HUES48 (cell line): ENCODE results near the gene TSPAN19.

ENCODE experiments used
- H3K27ac ChIP-seq: one replicate; pipeline ENCODE4 v1.7.0; 2013; ENCODE audit warnings: low read depth, low read length, inconsistent platforms
- H3K27me3 ChIP-seq: 2 replicates; pipeline ENCODE4 v1.6.1; 2013; ENCODE audit warnings: mild to moderate bottlenecking, low read length; ENCODE audit not compliant: control insufficient read depth, insufficient read depth
- H3K36me3 ChIP-seq: 2 replicates; pipeline ENCODE4 v1.6.1; 2013; ENCODE audit warnings: low read length; ENCODE audit not compliant: control insufficient read depth, insufficient read depth
- H3K4me1 ChIP-seq: 2 replicates; pipeline ENCODE4 v1.6.1; 2013; ENCODE audit warnings: mild to moderate bottlenecking, low read length; ENCODE audit not compliant: control insufficient read depth, insufficient read depth
- H3K4me3 ChIP-seq: 2 replicates; pipeline ENCODE4 v1.5.1; 2013; ENCODE audit warnings: mild to moderate bottlenecking, low read depth, low read length
- H3K9ac ChIP-seq: 2 replicates; pipeline ENCODE4 v1.6.1; 2013; ENCODE audit warnings: mild to moderate bottlenecking, low read depth, low read length, moderate library complexity
- H3K9me3 ChIP-seq: 2 replicates; pipeline ENCODE4 v1.6.1; 2013; ENCODE audit warnings: low read length; ENCODE audit not compliant: control insufficient read depth, insufficient read depth

The TSPAN19 gene

DNA sequence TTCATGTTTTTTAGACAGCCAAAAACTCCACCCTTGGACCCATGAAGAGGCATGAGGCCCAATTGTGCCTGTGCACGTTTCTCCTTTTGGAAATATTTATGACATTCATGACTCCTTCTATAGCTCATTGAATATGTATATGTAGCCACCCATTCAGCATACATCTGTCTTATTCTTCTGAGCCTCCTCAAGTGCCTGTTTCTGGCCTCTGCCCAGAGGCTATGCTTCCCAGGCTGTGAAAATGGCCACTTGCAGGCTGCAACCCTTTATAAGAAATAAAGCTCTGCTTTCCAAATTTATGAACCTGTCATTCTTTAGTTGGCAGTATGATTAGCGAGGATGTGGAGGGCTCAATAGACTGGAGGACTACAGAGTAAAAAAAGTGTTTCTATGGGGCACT, 35.3 kb downstream of the TSPAN19 start:
- Histone ChIP-seq H3K27ac (no peak overlapping the region), H3K9me3 (no peaks in the 10 kb centered on the region), H3K36me3 (no peaks in the 10 kb centered on the region), H3K4me3 (no peak overlapping the region), H3K27me3 (no peaks in the 10 kb centered on the region), H3K4me1 (peaks cover 22% of the 10 kb centered on the region), H3K9ac (no peak overlapping the region)

DNA sequence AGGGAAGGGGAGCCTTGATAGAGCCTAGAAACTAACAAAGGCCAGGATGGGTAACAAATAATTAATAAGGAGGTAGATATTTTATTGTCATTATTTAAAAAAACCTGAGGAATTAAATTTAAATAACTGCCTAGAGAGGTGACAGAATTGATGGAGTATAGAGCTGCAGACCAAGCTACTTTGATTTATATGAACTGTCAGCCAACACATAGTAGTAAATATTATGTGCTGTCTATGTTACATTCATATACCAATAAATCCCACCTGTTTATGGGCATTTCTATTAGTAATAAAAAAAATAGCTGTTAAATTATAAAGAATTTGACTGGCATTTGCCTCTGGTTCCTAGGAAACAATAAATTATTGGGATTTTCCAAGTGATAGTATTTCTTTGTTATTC, 37.7 kb downstream of the TSPAN19 start:
- H3K9ac ChIP-seq: no peak overlapping the region
- H3K36me3 ChIP-seq: no peaks in the 10 kb centered on the region
- no peak overlapping the region for H3K4me3 ChIP-seq
- peaks cover 14% of the 10 kb centered on the region; the same call in 1 of the 2 replicates for H3K4me1 ChIP-seq
- no peak overlapping the region for H3K27ac ChIP-seq
- H3K27me3 ChIP-seq: no peaks in the 10 kb centered on the region
- no peaks in the 10 kb centered on the region for H3K9me3 ChIP-seq

DNA sequence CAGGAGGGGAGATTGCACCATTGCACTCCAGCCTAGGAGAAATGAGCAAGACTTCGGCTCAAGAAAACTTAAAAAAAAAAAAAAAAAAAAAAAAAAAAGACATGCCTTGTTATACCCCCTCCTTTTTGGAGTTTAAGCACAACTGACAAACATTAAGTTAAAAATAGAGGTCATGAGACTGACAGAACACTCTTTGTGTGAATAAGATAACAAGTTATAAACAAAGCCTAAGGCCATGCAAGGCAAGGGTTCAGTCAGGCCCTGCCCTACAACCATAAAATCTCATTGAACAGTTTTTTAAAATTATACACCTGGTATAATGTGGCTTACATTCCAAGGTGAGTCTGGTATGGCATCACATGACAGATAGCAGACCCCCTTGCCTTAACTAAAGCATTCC, 39.3 kb downstream of the TSPAN19 start:
- Histone ChIP-seq H3K9ac (no peak overlapping the region), H3K36me3 (no peaks in the 10 kb centered on the region), H3K9me3 (no peaks in the 10 kb centered on the region), H3K27ac (no peak overlapping the region), H3K4me3 (no peak overlapping the region), H3K27me3 (no peaks in the 10 kb centered on the region), H3K4me1 (peaks cover 14% of the 10 kb centered on the region; the same call in 1 of the 2 replicates)

DNA sequence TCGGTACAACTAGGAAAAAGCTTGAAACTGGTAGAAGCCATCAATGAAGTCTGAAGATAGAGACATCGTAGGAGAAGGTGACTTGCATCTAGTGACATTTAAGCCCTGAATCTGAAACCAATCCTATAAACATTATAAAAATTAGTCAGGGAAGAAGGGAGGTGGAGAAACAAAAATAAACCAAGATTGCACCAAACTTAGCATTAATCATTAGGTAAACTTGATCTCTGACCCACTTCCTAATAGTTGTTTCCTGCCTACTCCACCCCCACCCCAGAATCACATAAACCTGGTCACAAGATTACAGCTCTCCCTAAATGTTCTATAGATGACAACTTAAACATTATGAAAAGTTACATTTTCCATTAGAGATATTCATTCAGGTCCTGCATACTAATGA, 40.4 kb downstream of the TSPAN19 start:
- H3K9ac ChIP-seq: no peak overlapping the region
- no peak overlapping the region for H3K4me3 ChIP-seq
- H3K9me3 ChIP-seq: no peaks in the 10 kb centered on the region
- H3K36me3 ChIP-seq: no peaks in the 10 kb centered on the region
- peaks cover 14% of the 10 kb centered on the region; the same call in 1 of the 2 replicates for H3K4me1 ChIP-seq
- no peak overlapping the region for H3K27ac ChIP-seq
- no peaks in the 10 kb centered on the region for H3K27me3 ChIP-seq

DNA sequence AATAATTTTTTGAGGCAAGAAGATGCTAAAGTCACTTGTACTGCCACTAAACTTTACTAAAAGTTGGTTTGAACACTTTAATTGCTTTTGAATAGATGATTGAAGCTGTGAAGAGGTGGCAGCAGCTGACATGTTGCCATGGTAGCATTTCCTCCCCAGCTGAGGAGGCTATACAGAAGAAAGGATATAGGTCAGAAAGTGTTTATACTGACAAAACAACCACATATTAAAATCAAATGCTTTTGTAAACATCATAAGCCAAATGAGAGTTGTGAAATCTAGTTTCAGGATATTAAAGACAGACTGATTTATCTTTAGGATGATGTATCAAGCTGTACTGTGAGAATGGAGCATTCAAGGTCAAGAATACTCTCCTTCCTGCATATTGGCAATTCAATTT, 41.7 kb downstream of the TSPAN19 start:
- Histone ChIP-seq H3K4me1 (peaks cover 14% of the 10 kb centered on the region; the same call in 1 of the 2 replicates), H3K27ac (no peak overlapping the region), H3K9me3 (no peaks in the 10 kb centered on the region), H3K27me3 (no peaks in the 10 kb centered on the region), H3K9ac (no peak overlapping the region), H3K36me3 (no peaks in the 10 kb centered on the region), H3K4me3 (no peak overlapping the region)

DNA sequence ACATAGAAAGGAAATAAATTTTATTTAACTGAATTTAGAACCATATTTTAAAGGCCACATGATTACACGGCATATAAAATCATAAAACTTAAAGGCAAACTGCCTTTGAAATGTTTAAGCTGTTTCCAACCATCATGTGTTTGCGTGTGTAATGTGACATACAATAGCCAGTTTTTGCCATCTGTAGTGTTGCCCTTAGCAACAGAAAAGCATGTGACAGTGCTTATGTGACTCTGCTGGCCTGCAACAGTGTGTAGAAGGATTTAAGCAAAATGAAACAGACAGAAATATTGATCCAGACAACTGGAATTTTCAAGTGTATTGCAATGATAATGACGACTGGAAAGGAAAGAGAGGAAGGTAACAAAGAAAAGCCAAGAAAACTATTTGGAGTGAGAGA, 49.5 kb downstream of the TSPAN19 start:
- H3K27ac ChIP-seq: no peak overlapping the region
- peaks cover 10% of the 10 kb centered on the region for H3K4me1 ChIP-seq
- H3K4me3 ChIP-seq: no peak overlapping the region
- no peak overlapping the region for H3K9ac ChIP-seq
- H3K27me3 ChIP-seq: no peaks in the 10 kb centered on the region
- no peaks in the 10 kb centered on the region for H3K9me3 ChIP-seq
- no peaks in the 10 kb centered on the region for H3K36me3 ChIP-seq

DNA sequence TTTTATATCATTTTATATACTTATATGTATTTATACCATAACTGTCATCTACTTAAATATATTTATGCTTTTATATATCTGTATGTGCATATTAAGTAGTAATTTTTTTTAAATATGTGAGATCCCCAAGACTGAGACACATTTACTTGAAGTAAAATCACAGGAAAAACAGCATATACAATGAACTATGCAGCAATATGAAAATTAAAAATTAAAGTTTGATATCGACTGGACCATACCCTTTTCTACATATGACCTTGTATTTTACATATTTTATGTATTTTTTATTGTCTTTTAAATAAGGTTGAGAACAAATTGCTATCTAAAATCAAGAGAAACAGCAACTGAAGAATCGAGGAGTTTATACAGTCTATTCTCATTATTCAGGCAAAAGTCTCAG, 50.0 kb downstream of the TSPAN19 start:
- Histone ChIP-seq H3K27me3 (no peaks in the 10 kb centered on the region), H3K27ac (no peak overlapping the region), H3K9me3 (no peaks in the 10 kb centered on the region), H3K4me3 (no peak overlapping the region), H3K9ac (no peak overlapping the region), H3K4me1 (peaks cover 10% of the 10 kb centered on the region), H3K36me3 (no peaks in the 10 kb centered on the region)

DNA sequence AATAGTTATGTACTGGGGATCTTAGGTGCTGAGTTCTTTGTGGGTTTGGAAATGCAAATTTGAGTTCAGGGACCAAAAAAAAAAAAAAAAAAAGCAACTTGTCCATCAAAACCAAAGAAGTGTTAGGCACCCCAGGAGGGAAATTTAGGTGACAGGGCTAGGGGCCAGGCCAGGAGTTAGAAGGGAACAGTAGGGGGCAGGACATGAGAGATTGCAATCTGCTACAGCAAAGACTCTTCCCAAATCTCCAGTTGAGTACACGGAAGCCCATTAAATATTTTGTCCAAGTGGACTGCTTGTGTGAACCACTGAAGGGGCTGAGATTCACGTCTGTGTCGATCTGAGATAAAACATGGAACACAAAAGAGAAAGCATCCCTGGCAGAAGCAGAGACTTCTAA, 52.8 kb downstream of the TSPAN19 start:
- H3K36me3 ChIP-seq: no peaks in the 10 kb centered on the region
- H3K27me3 ChIP-seq: no peaks in the 10 kb centered on the region
- no peak overlapping the region for H3K4me3 ChIP-seq
- H3K9ac ChIP-seq: no peak overlapping the region
- H3K9me3 ChIP-seq: no peaks in the 10 kb centered on the region
- no peak overlapping the region for H3K27ac ChIP-seq
- peaks cover 10% of the 10 kb centered on the region for H3K4me1 ChIP-seq

DNA sequence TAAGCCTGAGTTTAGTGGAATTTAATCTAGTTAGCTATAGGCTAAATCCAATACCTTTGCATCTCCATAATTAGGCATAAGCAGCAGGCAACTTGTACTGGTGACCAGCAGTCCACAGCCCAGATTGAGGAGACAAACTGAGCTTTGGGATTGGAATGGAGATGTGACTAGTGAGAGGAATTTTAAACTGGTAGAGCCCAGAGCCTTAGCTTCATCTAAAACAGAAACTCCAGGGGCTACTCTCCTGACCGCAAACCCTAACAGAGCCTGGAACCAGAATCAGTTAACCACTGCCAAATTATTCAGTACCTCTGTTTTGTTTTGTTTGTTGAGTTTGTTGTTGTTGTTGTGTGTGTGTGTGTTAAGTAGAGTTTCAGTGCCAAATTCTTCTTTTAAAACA, 53.2 kb downstream of the TSPAN19 start:
- no peaks in the 10 kb centered on the region for H3K36me3 ChIP-seq
- H3K4me3 ChIP-seq: no peak overlapping the region
- H3K27me3 ChIP-seq: no peaks in the 10 kb centered on the region
- peaks cover 10% of the 10 kb centered on the region for H3K4me1 ChIP-seq
- H3K9ac ChIP-seq: no peak overlapping the region
- H3K27ac ChIP-seq: peak overlapping the region; percentile 22
- no peaks in the 10 kb centered on the region for H3K9me3 ChIP-seq

DNA sequence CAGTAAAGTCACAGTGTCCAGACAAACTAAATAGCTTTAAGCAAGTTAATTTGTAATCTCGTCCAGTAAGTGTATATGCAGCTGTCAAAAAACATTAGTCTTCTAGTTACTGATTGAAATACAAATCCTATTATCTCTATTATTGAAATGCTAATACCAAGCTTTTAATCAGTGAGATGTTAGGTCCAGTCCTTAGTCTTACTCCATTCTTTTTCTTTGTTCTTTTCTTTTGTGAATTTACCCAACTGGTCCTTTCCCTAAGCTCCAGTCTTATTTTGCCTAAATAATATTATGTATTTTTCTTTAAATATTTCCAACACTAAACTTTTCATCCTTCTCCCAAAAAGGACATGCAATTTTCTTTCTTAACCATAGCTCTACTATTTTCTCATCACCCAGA, 57.2 kb downstream of the TSPAN19 start:
- H3K9ac ChIP-seq: no peak overlapping the region

DNA sequence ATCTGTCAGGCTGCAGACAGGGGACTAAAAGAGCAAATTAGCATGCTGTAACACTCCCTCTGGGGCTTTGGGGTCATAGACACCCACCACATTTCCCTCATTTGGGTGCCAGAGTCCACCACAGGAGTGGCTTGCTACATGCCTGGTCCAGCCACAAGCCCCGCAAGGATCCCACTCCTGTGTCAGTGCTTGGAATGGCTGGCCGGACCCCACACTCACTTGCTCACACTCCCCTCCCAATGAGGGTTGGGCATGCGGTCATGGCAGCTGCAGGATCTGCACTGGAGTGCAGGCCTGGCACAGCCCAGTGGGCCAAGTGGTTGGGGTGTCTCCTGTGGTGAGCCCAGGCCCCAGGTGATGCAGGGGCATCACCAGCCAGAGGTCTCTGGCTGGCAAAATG, 59.9 kb downstream of the TSPAN19 start:
- no peaks in the 10 kb centered on the region for H3K27me3 ChIP-seq
- H3K4me1 ChIP-seq: peaks cover 3% of the 10 kb centered on the region; the same call in 1 of the 2 replicates
- no peaks in the 10 kb centered on the region for H3K9me3 ChIP-seq
- H3K36me3 ChIP-seq: no peaks in the 10 kb centered on the region
- H3K9ac ChIP-seq: no peak overlapping the region
- no peak overlapping the region for H3K4me3 ChIP-seq
- H3K27ac ChIP-seq: no peak overlapping the region

More for the DNA sequence above, 57.2 kb downstream of the TSPAN19 start:
- Histone ChIP-seq H3K9me3 (no peaks in the 10 kb centered on the region), H3K4me3 (no peak overlapping the region), H3K4me1 (peaks cover 13% of the 10 kb centered on the region), H3K27ac (no peak overlapping the region), H3K36me3 (no peaks in the 10 kb centered on the region), H3K27me3 (no peaks in the 10 kb centered on the region)
